GM18868 (cell line): ENCODE data around the gene LRRC14B.
"Not testable (repeated sequence)": the region's sequence is repeated elsewhere in the genome, so short reads cannot be mapped to it uniquely, and the experiment has no call there.

Source experiments
- ATAC-seq: cut with Tn5 transposase; IDR thresholded peaks from one replicate; pipeline ENCODE4 v1.9.1; 2021; ENCODE audit warnings: mild to moderate bottlenecking, moderate library complexity; ENCODE audit not compliant: unreplicated experiment

Gene LRRC14B

DNA sequence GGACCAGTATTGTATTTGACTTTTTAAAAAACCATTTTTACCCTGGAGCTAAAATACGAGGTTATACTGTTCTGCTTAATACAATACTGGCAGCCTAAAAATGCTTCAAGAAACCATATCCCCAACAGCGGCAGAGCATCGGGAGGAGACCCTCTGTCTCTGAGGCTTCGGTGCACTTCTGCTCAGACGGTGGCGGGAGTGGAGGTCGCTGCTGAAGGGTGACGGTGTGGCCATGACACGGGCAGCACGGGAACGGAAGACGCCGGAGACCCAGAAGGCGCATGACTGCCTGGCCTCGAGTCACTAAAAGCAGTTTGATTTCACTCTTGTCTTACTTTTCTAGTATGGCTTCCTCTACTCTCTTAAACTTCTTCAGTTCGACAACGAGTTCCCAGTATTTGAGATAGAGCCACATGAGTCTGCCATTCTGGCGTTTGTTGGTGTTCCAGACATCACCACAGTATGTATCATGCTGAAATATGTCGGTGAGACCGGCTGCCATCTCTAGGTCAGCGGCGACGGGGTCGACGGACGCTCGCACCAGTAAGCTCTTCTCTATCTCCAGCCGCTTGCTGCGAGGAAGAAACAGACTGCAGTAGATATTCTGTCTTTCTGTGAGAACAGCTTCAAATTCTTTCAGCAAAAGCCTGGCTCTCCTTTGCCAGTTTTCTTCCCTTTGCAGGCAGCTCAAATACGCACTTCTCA lies 13.8 kb downstream of the LRRC14B start:
- no peak for ATAC-seq

DNA sequence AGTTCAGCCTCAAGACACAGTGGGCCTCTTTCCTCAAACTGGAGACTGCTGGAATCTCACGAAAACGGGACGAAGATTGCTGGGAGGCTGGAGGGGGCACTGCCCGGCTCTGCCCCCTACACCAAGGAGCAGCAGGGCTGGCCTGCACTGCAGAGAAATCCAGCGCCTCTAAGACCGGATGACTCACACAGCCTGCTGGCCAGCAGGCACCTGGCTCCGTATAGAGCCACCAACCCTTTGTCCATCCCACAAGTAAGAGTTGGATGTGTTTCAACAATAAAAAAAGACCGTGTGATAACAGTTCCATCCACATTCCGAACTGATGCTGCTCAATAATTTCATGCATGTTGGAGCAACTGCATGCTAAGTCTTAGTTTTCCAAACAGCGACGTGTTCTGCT lies 15.1 kb downstream of the LRRC14B start:
- no peak for ATAC-seq

DNA sequence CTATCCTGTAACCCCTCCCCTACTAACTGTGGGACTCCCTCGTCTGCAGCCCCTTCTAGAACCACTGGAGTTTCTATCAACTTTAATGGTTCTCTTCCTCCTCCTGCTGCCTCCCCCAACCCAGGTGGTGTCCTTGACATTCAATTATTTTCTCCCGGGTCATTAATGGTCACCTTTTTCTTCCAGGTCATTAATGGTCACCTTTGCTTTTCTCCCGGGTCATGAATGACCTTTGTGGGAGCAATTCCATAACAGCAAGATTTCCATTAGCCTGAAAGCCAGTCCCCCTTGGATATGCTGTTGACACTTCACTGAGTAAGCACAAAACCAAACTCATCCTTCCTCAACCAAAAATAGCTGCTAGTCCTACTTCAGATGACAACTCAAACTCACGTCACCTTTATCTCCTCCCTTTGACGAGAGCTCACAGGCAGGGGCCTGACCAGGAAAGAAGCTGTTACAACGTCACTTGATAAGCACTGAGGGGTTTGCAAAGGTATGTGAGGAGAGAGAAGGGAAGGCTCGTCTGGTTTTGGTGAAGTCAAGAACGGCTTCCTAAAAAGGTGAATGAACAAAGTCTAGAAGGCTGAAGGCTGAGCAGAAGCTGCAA lies 15.7 kb downstream of the LRRC14B start:
- ATAC-seq: no peak

DNA sequence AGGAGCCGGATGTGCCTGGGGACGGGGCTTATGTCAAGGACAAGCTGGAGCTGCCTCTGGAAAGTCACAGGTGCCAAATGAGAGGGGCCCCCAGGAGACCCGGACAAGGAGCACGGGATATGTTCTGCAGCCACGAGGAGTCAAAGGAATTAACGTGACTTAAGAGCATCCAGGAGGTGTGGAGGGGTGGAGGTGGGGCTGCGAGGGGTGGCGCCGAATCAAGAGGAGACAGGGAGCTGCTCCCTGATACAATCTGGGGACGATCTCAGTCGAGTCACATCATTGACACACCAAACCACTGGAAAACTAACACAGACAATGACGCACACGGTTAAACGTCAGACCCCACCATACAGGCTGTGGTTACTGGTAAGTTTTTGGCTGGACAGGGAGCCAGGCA lies 16.3 kb downstream of the LRRC14B start:
- no peak for ATAC-seq

DNA sequence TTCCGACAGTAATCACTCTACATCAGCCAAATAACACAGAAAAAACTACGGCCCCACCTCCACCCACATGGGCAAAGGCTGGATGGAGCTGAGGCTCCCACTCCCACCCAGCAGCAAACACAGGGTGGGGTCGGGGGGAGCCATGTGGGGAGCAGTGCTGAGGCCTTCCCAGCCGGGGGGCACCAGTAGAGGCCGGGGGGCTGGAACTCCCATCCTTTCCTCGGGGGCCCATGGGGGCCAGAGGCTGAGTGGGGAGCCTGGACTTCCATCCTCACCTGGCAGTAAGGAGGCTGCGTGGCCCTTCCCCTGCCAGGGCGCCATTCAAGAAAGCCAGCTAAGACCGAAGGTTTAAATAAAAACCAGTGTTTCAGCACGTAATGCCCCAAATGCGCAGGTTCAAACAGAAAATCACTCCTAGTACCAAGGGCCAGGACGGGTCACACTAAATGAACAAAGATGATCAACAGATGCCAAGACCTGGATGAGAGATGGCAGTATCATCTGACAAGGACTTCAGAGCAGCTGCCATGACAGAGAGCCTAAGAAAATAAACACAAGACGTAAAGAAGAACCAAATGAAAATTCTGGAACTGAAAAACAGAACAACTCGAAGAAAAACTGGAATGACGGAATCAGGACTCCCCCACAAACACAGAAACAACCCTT lies 17.3 kb downstream of the LRRC14B start:
- no peak for ATAC-seq

DNA sequence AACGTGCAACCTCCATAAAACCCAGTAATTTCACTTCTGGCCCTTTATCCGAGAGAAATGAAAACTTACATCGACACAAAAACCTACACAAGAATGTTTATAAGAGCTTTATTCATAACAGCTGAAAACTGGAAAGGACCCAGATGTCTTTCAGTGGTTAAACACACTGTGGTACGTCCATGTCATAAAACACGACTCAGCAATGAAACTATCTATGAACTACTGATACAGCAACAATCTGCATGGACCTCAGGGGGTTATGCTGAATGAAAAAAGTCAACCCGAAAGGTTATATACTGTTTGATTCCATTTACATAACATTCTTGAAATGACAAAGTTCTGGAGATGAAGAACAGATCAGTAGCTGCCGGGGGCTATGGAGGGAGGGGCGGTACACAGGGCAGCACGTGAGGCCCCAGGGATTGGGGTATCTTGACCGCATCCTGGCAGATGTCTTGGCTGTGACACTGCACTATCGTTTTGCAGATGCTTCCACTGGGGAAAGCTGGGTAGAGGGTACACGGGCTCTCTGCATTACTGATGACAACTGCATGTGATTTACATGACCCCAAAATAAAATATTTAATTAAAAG lies 22.6 kb downstream of the LRRC14B start:
- no peak for ATAC-seq

DNA sequence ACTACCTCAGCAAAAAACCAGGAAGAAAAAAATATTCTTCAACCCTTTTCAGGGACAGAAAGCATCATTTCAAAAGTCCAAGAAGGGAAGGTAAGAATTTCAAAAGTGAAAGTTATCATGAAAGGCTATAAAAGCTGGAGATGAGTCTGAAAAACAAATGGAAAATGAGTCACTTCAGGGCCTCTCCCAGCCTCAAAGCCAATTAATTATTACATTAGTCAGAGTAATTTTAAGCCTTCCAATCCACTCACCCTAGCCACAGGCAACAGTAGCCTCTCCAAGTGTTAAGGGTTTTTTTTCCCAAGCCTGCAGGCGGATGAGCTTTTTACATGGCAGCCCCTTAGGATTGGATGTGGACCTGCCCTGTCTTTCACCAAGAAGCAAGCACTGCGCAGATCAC lies 24.0 kb downstream of the LRRC14B start:
- not testable (repeated sequence) for ATAC-seq

DNA sequence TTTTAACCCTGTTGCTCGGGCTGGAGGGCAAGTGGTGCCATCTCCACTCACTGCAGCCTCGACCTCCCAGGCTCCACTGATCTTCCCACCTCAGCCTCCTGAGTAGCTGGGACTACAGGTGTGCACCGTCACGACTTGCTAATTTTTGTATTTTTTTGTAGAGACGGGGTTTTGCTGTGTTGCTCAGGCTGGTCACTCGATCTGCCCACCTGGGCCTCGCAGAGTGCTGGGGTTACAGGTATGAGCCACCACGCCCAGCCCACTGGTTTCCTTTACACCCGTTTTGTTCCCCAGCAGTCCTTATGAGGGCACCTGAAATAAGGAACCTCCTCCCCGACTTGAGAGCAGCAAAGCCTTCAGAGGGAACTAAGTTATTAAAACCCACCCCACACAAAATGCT lies 24.8 kb downstream of the LRRC14B start:
- not testable (repeated sequence) for ATAC-seq

DNA sequence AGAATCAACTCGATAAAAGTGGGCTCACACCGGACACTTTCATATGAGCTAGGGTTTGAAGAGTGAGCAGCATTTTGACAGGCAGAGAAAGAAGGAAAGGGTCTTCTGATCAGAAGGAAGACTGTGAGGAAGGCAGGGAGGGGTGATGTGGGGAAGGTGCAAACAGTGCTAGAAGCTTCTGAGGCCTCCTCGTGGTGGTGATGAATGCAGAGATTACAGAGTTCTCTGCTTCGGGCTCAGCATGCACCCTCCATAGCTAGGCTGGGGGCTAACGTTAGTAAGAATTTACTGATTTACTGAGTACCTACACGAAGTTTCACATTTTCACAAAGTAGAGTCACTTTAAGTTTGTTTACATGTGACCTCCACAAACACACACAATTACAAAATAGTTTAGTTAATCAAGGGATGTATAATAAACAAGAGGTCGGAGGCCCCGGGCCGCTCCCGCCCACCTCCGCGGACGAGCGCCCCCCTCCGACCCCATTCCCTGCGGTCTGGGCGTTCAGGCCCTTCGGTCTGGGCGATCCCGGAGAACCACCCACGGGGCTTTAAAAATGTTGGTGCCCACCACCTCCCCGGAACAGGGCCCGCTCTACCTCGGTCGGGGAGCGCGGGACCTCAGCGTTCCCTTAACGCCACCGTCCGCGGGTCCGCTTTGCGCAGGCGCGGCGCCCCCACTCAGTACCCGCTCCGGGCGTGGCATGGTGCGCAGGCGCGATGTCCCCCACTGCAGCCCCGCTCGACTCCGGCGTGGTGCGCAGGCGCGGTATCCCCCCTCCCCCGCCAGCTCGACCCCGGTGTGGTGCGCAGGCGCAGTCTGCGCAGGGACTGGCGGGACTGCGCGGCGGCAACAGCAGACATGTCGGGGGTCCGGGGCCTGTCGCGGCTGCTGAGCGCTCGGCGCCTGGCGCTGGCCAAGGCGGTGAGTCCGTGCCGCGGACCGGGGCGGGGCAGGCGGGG lies 26.5 kb downstream of the LRRC14B start, which contains the start of the genes CCDC127 and SDHA:
CCDC127 (minus strand) TSS at position 660 of the 963 bp plus-strand sequence. CDS start 1,304 bp downstream, outside the sequence.
SDHA (plus strand) TSS at position 827 of the 963 bp plus-strand sequence; CDS start at position 863, 36 bp downstream.
- peak; percentile 71 for ATAC-seq

DNA sequence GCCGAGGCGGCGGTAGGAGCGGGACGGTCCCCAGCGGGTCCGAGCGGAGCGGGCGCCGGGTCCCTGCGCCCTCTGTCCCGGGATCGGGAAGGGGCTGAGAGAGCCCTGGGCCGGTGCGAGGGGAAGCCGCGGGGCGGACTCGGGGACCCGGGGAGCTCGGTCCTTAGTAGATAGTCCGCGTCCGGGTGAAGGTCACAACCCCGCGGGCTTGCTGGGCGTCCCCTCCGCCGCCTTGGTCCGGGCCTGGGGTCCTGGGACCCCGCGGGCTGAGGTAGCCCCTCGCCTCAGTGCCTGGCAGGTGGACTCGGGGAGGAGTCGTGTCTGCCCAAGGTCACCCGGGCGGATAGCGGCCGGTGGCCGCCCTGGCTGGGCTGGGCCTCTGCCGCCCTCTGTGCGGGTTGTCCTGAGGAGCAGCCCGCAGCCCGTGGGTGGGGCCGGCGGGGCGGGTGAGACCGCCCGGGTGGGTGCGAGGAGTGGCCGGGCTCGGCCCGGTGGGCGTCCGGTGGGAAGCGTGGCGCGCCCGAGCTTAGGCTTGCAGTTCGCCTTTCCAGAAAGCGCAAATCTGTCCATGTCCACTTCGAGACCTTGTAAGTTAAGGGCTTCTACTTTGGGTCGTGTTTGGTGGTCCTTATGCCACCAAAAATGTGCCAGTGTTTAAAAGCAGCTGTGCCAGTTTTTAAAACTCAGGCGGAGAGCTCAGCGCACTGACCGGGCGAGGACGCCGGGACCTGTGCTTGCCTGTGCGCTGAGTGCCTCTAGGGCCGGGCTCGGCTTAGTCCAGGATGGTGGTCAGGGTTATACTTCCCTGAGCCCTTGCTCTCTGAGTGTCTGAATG lies 27.4 kb downstream of the LRRC14B start:
- peak; percentile 5 for ATAC-seq

DNA sequence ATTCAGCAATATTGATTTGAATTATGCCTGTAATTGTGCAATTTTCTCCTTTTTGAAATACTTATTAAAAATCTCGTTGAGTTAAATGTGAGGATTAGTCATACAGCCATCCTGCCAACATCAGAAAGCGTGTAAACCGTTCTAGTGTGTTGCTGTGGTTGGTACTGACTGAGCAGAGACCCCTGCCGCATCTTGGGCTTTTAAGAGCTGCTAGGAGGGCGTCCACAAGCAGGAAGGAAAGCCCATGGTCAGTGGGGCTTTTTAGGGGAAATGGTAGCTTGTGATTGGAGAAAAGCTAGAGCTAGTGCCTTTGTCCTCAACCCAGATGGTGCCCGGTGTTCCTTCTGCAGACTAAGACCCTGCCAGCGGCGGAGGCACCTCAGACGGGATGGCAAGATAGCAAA lies 28.2 kb downstream of the LRRC14B start:
- no peak for ATAC-seq

DNA sequence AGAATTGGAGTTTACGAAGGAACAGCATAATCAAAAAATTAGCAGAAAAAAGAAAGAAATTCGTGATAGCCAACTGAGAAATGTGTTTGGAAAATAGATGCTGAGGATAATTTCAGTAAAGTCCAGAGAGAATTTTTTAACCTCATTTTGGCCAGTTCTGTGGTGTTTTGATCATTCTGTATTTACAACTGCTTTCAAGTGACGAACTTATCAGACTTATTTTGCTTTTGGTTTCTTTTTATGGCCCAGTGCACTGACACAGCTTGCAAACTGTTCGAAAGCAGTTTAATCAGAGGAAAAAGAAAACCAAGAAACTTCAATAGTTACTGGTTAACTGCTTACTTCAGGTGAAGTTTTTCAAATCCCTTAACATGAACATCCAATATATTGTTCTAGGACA lies 28.7 kb downstream of the LRRC14B start:
- peak; percentile 32 for ATAC-seq

DNA sequence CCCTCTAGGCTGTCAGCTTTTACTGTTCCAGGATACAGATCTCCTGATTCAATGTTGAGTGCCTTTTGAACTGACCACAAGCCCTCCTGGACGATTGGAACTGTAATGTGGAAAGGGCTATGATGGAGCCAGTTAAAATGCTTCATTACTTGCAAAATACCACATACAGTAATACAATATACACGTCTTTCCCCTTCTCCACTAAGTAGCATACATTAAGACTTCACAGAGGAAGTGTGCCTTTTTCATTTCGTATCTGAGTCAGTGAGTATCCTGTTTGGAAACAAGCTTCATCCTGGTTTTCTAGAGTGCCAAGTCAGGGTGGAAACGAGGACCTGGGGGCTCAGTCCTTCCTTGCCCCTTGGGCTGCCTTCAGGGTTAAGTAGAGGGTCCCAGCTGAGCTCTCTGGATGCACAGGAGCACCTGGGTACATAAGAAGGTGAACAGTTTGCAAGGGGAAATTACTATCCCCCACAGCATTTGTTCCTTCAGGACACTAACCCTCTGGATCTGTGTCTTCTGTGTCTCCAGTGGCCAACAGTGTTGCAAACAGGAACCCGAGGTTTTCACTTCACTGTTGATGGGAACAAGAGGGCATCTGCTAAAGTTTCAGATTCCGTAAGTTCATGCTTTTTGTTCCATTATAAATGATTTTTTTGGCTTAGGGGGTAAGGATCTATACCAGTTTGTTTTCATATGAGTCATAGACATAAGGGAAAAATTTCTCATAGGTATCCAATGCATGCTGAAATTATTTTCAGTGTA lies 31.8 kb downstream of the LRRC14B start:
- ATAC-seq: not testable (repeated sequence)

DNA sequence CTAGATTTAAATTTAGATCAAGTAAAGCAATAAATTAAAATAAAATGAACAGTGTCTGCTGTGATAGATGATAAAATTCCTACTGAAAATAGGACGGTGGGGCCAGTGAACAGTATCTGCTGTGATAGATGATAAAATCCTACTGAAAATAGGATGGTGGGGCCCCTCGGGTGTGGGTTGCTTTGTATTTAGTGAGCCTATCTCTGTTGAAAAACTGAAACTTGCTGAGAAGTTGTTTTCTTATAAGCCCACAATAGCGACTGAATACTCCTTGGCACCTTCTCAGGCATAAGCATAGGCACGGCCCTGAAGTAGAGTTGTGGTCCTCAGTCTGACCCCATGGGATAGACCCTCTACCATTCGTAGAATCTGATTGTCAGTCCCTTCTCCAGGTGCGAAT lies 32.5 kb downstream of the LRRC14B start:
- no peak for ATAC-seq

DNA sequence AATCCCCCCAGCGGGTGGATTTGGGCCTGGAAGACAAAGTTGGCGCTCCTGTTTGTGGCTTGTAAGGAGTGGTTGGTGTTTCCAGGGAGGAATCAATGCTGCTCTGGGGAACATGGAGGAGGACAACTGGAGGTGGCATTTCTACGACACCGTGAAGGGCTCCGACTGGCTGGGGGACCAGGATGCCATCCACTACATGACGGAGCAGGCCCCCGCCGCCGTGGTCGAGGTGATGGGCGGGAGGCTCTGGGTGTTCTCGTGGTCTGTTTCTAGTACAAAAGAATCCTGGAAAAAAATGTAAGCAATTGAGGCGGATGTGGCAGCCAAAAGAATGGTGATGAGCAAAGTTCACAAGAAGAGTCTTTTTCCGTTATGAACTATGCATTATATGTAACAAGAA lies 34.0 kb downstream of the LRRC14B start:
- no peak for ATAC-seq

DNA sequence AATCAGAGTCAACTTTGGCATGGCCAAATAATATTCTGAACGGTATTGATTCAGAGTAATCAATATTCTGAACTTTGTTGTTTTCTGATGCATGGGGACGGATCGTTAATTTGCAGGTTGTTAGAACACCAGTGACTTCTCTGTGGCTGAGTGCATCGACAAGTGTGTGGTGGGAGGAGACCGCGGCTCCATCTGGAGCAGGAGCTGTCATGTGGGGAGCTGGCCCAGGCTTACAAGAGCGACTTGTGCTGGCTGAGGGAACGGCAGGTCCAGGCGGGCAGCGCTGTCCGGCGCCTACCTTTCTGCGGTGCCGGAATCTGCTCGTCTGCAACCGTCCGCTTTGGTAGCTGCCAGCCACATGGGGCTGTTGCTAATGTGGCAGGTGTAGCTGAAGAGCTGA lies 36.1 kb downstream of the LRRC14B start:
- ATAC-seq: not testable (repeated sequence)

DNA sequence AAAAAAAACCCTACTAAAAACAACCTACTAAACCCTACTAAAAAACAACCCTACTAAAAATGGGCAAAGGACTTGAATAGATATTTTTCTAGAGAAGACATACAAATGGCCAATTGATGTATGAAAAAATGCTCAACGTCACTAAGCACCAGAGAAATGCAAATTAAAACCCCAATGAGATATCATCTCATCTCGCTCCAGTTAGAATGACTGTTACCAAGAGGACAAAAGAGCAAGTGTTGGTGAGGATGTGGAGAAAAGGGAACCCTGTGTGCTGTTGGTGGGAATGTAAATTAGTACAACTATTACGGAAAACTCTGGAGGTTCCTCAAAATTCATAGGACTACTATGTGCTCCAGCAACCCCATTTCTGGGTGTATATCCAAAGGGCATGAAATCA lies 37.6 kb downstream of the LRRC14B start:
- ATAC-seq: no peak

DNA sequence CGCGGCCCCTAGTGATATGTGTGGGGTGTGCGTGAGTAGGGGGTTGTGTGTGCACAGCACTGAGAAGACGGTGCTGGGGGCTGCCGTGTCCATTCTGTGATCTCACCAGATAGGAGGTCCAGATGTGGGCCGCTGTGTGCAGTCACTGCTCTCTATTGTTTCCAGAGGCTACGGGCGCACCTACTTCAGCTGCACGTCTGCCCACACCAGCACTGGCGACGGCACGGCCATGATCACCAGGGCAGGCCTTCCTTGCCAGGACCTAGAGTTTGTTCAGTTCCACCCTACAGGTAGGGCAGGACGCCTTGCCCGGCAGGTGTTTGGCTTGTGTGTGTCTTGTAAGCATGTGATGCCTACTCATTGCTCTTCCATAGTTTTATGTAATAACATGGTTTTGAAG lies 39.4 kb downstream of the LRRC14B start:
- no peak for ATAC-seq

DNA sequence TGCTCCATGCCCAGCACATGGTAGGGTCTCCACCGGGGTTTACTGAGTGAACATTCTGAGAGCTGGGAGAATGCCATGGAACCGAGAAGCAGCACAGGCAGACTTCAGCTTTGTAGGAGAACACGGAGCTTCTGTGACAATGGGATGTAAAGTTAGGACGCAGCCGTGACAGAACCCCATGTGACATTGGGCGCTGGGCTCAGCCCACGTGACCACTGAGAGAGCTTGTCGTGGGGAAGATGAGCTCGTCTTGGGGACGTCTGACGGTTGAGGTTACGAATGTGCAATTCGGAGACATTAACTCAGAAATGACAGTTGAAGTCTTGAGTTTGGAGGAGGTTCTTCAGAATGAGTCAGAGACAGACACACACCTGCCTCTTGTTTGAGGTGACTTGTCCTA lies 40.4 kb downstream of the LRRC14B start:
- no peak for ATAC-seq
